ENCODE results near the gene RPUSD3. TPM values are rescaled to one million over a fixed set of nuclear protein-coding genes. Genes with fewer than 3 reads are reported as not detected.

The RPUSD3 gene, protein sequence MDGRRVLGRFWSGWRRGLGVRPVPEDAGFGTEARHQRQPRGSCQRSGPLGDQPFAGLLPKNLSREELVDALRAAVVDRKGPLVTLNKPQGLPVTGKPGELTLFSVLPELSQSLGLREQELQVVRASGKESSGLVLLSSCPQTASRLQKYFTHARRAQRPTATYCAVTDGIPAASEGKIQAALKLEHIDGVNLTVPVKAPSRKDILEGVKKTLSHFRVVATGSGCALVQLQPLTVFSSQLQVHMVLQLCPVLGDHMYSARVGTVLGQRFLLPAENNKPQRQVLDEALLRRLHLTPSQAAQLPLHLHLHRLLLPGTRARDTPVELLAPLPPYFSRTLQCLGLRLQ
- total RNA-seq, result 10 to 100 TPM; 29.7 to 43.1 (median 38.5) TPM

DNA sequence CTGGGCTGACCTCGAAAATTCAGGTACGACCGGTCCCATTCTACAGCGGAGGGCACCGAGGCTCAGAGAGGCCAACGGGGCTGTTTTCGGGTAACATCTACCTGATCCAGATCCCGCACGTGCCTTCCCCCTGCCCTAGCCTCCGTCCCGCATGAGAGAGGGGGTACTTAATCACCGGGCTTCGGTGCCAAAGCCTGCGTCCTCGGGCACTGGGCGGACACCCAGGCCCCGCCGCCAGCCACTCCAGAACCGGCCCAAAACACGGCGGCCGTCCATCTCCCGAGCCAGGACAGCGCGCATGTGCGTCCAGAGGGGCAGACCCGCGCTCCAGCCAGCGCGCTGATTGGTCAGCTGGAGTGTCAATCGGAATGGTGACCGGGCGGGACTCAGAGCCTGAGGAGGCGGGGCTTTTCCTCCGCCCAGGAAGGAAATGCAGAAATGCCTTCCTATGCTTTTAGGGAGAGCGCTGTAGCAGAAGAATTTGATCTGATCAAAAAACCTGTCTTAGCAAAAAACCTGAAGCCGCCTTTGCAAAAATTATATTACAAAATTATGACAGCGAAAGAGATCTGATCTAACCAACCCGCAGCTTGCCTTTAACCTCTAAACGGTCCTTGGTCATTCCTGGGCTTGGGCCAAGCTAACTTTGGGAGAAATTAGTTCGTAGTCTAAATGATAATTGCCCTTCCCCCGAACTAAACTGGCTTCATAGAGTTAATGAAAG lies at the start of gene RPUSD3:
TSS of gene RPUSD3 (minus strand) at position 294 of the 724 bp plus-strand sequence. CDS start at position 276, 18 bp downstream.
- peak; percentile 36 to 54 for TF ChIP-seq POLR2A (IDR thresholded peaks at IDR 0.05)
- TF ChIP-seq, protein P1, sequence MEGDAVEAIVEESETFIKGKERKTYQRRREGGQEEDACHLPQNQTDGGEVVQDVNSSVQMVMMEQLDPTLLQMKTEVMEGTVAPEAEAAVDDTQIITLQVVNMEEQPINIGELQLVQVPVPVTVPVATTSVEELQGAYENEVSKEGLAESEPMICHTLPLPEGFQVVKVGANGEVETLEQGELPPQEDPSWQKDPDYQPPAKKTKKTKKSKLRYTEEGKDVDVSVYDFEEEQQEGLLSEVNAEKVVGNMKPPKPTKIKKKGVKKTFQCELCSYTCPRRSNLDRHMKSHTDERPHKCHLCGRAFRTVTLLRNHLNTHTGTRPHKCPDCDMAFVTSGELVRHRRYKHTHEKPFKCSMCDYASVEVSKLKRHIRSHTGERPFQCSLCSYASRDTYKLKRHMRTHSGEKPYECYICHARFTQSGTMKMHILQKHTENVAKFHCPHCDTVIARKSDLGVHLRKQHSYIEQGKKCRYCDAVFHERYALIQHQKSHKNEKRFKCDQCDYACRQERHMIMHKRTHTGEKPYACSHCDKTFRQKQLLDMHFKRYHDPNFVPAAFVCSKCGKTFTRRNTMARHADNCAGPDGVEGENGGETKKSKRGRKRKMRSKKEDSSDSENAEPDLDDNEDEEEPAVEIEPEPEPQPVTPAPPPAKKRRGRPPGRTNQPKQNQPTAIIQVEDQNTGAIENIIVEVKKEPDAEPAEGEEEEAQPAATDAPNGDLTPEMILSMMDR (IDR thresholded peaks at IDR 0.05), result no peak
- peak; percentile 97 to 99 (median 99) for DNase-seq
- peak within 1 kb of the TSS; percentile 57 to 80 (median 70) for H3K4me3 ChIP-seq
- H3K27ac ChIP-seq, result peak within 1 kb of the TSS; percentile 61 to 81 (median 78)
- peaks cover 0 to 32% (median 0%) of the 10 kb centered on the region in 3 donors for H3K36me3 ChIP-seq
- no peaks in the 10 kb centered on the region for H3K27me3 ChIP-seq
- no peaks in the 10 kb centered on the region for H3K9me3 ChIP-seq
- peaks cover 0 to 8% (median 0%) of the 10 kb centered on the region in 4 donors for H3K4me1 ChIP-seq

DNA sequence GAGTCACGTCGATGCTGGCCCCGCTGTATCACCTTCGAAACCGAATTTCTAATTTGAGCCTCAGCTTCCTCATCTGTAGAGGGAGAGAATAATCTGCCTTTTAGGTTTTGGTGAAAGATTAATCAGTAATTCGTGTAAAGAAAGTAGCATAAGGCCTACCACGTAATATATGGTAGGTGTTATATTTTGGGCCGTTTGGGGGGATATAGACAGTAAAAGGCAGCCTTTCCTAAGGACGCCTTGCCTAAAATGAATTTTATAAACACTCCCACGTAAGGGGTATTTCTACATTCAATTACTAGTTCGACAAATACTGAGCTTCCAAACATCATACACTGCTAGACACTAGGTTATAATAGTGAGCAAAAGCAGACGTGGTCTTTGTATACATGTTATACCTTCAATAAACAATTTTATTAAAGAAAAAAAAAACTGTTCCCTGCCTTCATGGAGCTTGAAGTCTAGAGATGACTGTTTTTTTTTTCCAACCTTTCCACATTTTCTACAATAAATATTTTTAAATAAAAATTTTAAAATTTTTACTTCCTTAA lies 47.3 kb upstream of the RPUSD3 start:
- Histone ChIP-seq H3K4me3 (peak overlapping the region; percentile 75 to 94 (median 87)), H3K27me3 (no peaks in the 10 kb centered on the region), H3K9me3 (no peaks in the 10 kb centered on the region), H3K36me3 (peaks cover 0 to 13% (median 0%) of the 10 kb centered on the region in 3 donors), H3K4me1 (peaks cover 0 to 24% (median 0%) of the 10 kb centered on the region in 4 donors), H3K27ac (peak overlapping the region; percentile 93 to 99 (median 95))
- TF ChIP-seq, protein P1 (IDR thresholded peaks at IDR 0.05), result no peak
- TF ChIP-seq POLR2A (IDR thresholded peaks at IDR 0.05), result no peak
- no peak for DNase-seq

DNA sequence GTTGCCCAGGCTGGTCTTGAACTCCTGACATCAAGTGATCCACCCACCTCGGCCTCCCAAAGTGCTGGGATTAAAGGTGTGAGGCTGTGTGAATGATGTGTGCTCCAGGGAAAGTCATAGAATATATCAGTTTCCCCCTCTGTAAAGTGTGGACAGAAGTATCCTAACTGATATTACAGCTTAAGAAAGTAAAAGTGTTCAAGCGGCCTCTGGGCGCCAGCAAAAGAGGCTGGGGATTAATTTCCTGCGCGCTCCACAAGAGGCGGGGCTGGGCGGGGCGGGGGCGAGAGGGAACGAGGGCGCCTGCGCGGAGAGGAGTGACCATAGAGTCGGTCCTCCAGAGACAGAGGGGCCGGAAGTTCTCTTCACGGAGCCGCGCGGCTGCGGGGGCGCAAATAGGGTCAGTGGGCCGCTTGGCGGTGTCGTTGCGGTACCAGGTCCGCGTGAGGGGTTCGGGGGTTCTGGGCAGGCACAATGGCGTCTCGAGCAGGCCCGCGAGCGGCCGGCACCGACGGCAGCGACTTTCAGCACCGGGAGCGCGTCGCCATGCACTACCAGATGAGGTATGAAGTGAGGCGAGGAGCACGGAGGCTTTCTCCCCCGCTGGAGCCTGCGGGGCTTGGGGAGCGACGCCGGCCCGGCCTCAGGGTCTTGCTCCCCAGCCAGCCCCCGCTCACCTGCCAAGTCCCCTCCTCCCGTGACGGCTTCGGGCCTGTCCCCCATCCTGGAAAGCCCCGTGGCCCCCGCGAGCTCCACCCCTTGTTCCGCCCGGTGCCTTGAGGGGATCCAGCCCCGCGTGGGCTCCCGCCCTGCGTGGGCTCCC lies 46.7 kb upstream of the RPUSD3 start, which contains the start of gene JAGN1:
TSS of gene JAGN1 (plus strand) at position 362 of the 823 bp plus-strand sequence. CDS start at position 475, 113 bp downstream.
- DNase-seq, result peak; percentile 86 to 96 (median 96)
- Histone ChIP-seq H3K27ac (peak within 1 kb of the TSS; percentile 93 to 99 (median 95)), H3K4me3 (peak within 1 kb of the TSS; percentile 75 to 94 (median 87)), H3K4me1 (peaks cover 0 to 24% (median 0%) of the 10 kb centered on the region in 4 donors), H3K27me3 (no peaks in the 10 kb centered on the region), H3K36me3 (peaks cover 0 to 13% (median 0%) of the 10 kb centered on the region in 3 donors), H3K9me3 (no peaks in the 10 kb centered on the region)
- TF ChIP-seq POLR2A (IDR thresholded peaks at IDR 0.05), result peak; percentile 94
- TF ChIP-seq, protein P1 (IDR thresholded peaks at IDR 0.05), result peak in 1 of 6 experiments; percentile 2

DNA sequence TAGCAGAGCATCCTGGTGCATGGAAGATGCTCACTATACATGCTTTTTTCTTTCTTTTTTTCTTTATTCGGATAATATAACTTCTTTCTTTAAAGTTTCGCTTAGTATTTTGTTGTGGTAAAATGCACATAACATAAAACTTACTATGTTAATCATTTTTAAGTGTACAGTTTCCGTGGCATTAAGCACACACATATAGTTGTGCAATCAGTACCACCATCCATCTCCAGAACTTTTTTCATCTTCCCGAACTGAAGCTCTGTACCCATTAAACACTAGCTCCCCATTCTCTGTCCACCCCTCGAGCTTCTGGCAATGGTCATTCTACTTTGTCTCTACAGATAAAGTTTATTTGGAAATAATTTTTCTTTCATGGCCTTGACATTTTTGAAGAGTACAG lies 45.6 kb upstream of the RPUSD3 start:
- no peak overlapping the region for H3K27ac ChIP-seq
- TF ChIP-seq, protein P1 (IDR thresholded peaks at IDR 0.05), result no peak
- TF ChIP-seq POLR2A (IDR thresholded peaks at IDR 0.05), result no peak
- no peak overlapping the region for H3K4me3 ChIP-seq
- no peaks in the 10 kb centered on the region for H3K9me3 ChIP-seq
- H3K36me3 ChIP-seq, result peaks cover 0 to 13% (median 0%) of the 10 kb centered on the region in 3 donors
- DNase-seq, result no peak
- no peaks in the 10 kb centered on the region for H3K27me3 ChIP-seq
- H3K4me1 ChIP-seq, result peaks cover 0 to 31% (median 0%) of the 10 kb centered on the region in 4 donors

DNA sequence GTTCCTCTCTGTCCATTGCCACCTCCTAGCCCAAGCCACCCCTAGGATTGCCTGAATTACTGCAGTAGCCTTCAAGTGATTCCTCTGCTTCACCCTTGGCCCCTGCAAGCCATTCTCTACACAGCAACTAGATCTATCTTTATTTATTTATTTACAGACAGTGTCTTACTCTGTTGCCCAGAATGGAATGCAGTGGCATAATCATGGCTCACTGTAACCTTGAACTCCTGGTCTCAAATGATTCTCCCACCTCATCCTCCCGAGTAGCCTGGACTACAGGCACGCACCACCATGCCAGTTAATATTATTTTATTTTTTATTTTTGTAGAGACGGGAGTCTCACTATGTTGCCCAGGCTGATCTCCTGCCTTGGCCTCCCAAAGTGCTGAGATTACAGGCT lies 44.7 kb upstream of the RPUSD3 start:
- TF ChIP-seq, protein P1 (IDR thresholded peaks at IDR 0.05), result no peak
- no peak for TF ChIP-seq POLR2A (IDR thresholded peaks at IDR 0.05)
- no peak overlapping the region for H3K27ac ChIP-seq
- no peaks in the 10 kb centered on the region for H3K27me3 ChIP-seq
- peaks cover 0 to 12% (median 0%) of the 10 kb centered on the region in 3 donors for H3K36me3 ChIP-seq
- no peak for DNase-seq
- peaks cover 0 to 33% (median 0%) of the 10 kb centered on the region in 4 donors for H3K4me1 ChIP-seq
- no peak overlapping the region for H3K4me3 ChIP-seq
- H3K9me3 ChIP-seq, result no peaks in the 10 kb centered on the region
